Adipocyte (in vitro differentiated cells): ENCODE data around the gene CLCN6.

ENCODE experiments used
- DNase-seq: peaks from one replicate; pipeline ENCODE4 v3.0.0-alpha.2; 2015; ENCODE audit warnings: low read depth
- H3K27me3 ChIP-seq: replicated peaks from 2 replicates; pipeline ENCODE4 v1.7.0; 2013; ENCODE audit warnings: mild to moderate bottlenecking, low read length, moderate library complexity; ENCODE audit not compliant: control insufficient read depth, insufficient read depth
- H3K36me3 ChIP-seq: 2 replicates; pipeline ENCODE4 v1.7.0; 2013; ENCODE audit warnings: low read length, mild to moderate bottlenecking, moderate library complexity; ENCODE audit not compliant: control insufficient read depth, insufficient read depth, severe bottlenecking
- H3K4me1 ChIP-seq: 2 replicates; pipeline ENCODE4 v1.7.0; 2013; ENCODE audit warnings: mild to moderate bottlenecking, low read length, moderate library complexity; ENCODE audit not compliant: control insufficient read depth, insufficient read depth
- H3K4me3 ChIP-seq: 2 replicates; pipeline ENCODE4 v1.7.0; 2013; ENCODE audit warnings: mild to moderate bottlenecking, low read length, moderate library complexity
- H3K9ac ChIP-seq: 2 replicates; pipeline ENCODE4 v1.7.0; 2013; ENCODE audit warnings: mild to moderate bottlenecking, low read length, moderate library complexity
- H3K9me3 ChIP-seq: 2 replicates; pipeline ENCODE4 v1.7.0; 2013; ENCODE audit warnings: mild to moderate bottlenecking, low read length, moderate library complexity; ENCODE audit not compliant: control insufficient read depth

CLCN6 gene

DNA sequence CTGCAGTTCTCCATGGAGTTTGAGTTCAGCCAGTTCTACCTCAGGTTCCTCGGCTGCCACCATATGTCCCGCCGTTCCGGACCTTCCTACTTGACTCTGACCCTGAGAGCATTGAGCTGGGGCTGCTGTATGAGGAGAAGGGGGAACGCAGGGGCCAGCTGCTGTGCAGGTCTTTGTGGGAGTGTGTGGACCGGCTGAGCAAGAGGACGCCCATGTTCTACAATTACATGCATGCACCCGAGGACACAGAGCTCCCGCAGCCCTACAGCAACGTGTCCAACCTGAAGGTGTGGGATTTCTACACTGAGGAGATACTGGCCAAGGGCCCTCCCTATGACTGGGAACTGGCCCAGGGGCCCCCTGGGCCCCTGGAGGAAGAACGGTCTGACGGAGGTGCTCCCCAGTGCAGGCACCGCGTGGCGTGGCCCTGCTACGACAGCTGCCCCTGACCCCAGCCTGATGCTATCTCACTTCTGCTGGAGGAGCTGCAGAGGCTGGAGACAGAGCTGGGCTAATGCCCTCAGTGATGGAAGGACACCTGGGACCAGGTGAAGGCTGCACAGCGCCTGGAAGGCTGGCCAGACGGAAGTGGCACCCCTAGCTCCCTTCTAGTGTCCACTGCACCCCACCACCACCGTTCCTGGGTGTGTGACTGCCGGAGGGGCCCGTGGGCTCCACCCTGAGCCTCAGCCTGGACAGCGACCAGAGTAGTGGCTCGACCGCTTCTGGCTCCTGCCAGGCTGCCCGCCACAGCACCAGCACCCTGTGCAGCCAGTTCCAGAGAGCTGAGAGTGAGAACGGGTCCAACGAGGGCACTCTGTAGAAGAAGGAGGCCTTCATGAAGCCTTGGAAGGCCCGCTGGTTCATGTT lies 73.6 kb downstream of the CLCN6 start:
- Histone ChIP-seq H3K27me3 (peaks cover 70% of the 10 kb centered on the region), H3K4me3 (no peak overlapping the region), H3K4me1 (no peaks in the 10 kb centered on the region), H3K9ac (no peak overlapping the region), H3K9me3 (no peaks in the 10 kb centered on the region), H3K36me3 (no peaks in the 10 kb centered on the region)
- DNase-seq = no peak

DNA sequence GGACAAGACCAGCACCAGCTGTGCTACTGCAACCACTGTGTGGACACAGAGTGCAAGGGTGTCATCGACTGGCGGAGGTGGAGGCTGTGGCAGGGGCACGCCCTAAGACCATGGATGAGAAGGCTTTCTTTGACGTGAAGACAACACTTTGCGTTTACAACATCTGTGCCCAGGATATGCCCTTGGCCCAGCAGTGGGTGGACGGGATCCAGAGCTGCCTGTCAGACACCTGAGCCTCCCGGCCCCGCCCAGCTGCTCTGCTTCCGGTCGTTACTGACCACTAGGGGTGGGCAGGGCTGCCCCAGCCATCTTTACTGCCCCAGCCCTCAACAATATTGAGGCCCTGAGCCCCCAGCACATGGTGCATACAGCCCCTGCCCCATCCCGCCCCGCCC lies 74.2 kb downstream of the CLCN6 start:
- Histone ChIP-seq H3K27me3 (peaks cover 64% of the 10 kb centered on the region), H3K9me3 (no peaks in the 10 kb centered on the region), H3K9ac (no peak overlapping the region), H3K4me1 (no peaks in the 10 kb centered on the region), H3K4me3 (no peak overlapping the region), H3K36me3 (no peaks in the 10 kb centered on the region)
- DNase-seq = no peak

DNA sequence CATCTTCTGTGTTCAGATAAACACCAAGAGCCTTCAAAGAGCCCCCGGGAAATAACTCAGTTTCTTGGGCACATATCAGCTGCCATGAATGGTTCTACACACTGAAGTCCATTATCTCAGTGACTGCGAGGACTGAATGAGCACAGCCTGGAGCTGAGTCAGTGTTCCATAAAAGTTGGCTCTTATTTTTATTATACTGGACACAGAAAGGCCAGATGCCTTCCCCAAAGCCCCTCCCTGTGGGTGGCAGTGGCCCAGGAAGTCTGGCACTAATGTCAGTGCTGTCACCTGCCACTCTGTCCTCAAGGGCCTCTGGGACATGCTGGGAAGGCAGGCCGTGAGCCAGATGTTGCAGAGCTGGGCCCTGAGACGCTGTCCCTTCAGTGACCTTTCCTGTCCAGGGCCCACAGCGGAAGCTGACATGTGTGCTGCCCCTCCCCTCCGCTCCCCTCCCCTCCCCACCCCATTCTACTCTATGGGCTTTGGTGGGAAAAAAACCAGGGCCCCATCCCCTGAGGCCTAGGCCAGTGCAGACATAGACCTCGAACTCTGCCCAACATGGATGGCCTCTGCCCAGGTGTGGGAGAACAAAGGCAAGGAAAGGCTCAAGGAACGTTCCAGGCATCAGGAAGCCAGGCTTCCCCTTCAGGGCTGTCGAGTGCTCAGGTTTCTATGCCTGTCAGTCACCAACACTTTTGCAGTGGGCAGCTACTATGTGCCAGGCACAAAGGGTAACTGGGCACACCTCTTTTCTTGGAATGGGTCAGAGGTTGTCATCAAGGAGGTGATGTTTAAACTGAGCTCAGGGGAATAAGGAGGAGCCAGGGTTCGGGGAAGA lies 75.1 kb downstream of the CLCN6 start:
- Histone ChIP-seq H3K9me3 (no peaks in the 10 kb centered on the region), H3K9ac (no peak overlapping the region), H3K36me3 (no peaks in the 10 kb centered on the region), H3K27me3 (peaks cover 62% of the 10 kb centered on the region), H3K4me1 (no peaks in the 10 kb centered on the region), H3K4me3 (no peak overlapping the region)
- no peak for DNase-seq

DNA sequence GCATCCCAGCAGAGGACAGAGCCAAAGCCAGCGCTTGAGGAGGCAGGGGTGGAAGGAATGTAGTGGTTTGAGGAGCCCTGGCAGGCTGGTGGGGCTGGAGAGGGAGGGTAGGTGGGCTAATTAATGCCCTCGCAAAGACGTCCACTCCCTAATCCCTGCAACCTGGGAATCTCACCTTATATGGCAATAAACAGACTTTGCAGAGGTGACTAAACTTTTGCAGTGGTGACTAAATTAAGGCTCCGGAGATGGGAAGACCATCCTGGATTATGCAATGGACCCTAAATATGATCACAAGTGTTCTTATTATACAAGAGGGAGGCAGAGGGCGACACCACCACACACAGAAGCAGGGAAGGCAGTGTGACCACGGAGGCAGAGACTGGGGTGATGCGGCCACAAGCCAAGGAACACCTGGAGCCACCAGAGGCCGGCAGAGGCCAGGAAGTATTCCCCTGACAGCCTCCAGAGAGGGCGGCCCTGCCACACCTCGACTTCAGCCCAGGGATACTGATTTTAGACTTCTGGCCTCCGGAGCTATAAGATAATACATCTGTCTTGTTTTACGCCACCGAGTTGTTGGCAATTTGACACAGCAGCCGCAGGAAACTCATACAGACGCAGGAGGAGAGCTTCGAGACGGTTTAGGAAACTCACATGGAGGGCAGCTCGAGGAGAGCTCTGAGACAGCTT lies 75.9 kb downstream of the CLCN6 start:
- Histone ChIP-seq H3K4me1 (no peaks in the 10 kb centered on the region), H3K9ac (no peak overlapping the region)
- DNase-seq = no peak

DNA sequence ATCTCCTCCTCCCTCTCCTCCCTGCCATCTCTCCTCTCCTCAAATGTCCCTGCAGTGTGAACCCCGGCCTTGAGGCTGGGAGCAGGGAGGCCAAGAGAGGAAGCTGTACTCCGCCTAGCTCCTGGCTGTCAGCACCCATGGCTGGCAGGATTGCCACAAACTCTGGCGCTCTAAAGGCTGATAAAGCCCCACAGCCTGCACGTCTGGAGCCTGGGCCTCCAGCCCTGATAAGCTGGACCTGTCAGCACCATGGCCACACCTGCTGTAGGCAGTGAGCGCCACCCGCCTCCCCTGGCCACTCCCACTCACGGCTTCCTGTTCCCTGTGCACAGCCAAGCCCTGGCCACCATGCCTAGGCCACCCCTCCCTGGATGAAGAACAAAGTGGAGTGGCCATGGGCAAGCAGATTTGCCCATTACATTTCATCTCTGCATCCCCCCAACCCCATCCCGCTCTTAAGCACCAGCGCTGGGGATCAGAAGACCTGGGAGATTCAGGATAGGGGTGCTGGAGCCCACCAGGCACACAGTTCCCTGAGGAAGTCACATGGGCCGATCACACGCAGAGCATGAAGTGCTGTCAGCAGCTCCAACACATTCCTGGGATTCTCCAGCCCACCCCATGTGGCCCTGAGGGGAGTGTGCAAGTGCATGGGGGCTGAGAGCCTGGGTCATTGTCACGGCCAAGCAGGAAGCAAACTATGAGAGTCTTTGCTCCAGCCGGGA lies 77.0 kb downstream of the CLCN6 start:
- H3K36me3 ChIP-seq = no peaks in the 10 kb centered on the region
- H3K9ac ChIP-seq = no peak overlapping the region
- no peaks in the 10 kb centered on the region for H3K4me1 ChIP-seq
- peaks cover 63% of the 10 kb centered on the region for H3K27me3 ChIP-seq
- H3K9me3 ChIP-seq = no peaks in the 10 kb centered on the region
- no peak overlapping the region for H3K4me3 ChIP-seq
- no peak for DNase-seq

More for the DNA sequence above, 75.9 kb downstream of the CLCN6 start:
- Histone ChIP-seq H3K9me3 (no peaks in the 10 kb centered on the region), H3K36me3 (no peaks in the 10 kb centered on the region), H3K27me3 (peaks cover 63% of the 10 kb centered on the region), H3K4me3 (no peak overlapping the region)

DNA sequence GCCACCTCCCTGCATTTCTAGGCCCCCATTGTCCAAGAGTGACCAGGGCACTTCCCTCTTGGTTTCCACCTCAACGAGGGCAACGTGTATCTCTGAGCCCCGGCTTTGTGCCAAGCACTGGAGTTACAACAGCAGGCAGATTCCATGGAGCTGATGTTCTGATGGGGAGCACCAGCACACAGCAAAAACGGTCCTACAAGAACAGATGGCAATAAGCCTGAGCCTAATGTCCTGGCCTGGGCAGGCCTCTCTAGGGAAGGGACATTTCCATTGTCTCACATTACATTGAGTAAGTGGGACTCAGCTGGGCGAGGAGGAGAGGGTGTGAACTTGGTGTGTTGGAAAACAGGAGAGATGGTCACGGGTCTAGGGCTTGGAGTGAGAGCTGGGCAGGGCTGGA lies 79.9 kb downstream of the CLCN6 start:
- H3K4me1 ChIP-seq = no peaks in the 10 kb centered on the region
- no peak for DNase-seq
- H3K27me3 ChIP-seq = peaks cover 52% of the 10 kb centered on the region
- H3K4me3 ChIP-seq = no peak overlapping the region
- no peaks in the 10 kb centered on the region for H3K36me3 ChIP-seq
- no peaks in the 10 kb centered on the region for H3K9me3 ChIP-seq
- no peak overlapping the region for H3K9ac ChIP-seq

DNA sequence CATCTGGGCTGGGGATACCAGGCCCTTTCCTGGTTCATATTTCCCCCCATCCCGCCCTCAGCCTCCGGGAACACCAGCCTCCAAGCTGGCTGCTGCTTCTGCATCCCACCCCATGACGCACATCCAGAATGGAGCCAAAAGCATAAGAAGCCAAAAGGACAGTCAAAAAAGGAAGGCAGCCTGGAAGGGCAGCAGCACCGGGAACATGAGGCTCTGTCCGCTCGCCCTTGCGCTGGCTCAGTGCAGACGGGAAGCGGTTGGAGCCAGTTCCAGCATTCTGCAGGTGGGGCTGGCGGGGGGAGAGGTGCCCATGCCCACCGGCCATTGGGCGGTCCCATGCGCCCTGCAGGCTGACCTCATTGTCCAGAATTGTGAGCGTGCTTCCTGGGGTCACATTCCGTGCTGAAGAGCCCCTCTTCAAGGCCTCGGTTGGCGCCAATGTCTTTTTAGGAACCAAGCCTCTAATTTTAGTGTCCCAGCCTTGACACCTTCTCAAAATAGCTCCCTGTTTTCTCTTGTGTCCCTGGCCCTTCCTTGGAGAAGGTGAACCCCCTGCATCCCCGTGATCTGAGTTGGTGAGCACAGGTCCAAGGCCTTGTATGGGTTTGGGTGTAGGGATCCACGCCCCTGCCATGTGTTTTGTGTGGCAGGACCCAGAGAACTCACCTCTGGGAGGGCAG lies 81.1 kb downstream of the CLCN6 start:
- H3K4me3 ChIP-seq = no peak overlapping the region
- no peak for DNase-seq
- no peaks in the 10 kb centered on the region for H3K36me3 ChIP-seq
- H3K4me1 ChIP-seq = no peaks in the 10 kb centered on the region
- peaks cover 56% of the 10 kb centered on the region for H3K27me3 ChIP-seq
- no peak overlapping the region for H3K9ac ChIP-seq
- H3K9me3 ChIP-seq = no peaks in the 10 kb centered on the region

DNA sequence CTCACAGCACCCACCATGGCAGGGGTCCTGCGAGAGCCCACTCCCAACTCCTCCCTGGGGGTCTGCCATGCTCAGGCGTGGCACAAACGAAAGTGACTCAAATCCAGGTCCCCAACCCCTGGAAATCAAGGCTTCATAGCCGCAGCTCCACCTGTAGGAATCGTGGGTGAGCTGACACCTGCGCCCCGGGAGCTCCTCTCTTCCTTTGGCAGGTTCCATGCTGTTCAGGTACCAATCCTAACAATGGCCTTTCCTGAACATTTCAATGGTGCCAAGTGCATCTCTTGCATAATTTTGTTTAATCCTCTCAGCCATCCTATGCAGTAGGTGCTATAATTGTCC lies 81.6 kb downstream of the CLCN6 start:
- Histone ChIP-seq H3K9me3 (no peaks in the 10 kb centered on the region), H3K4me3 (no peak overlapping the region), H3K4me1 (no peaks in the 10 kb centered on the region), H3K27me3 (peaks cover 59% of the 10 kb centered on the region), H3K9ac (no peak overlapping the region), H3K36me3 (no peaks in the 10 kb centered on the region)
- DNase-seq = no peak

DNA sequence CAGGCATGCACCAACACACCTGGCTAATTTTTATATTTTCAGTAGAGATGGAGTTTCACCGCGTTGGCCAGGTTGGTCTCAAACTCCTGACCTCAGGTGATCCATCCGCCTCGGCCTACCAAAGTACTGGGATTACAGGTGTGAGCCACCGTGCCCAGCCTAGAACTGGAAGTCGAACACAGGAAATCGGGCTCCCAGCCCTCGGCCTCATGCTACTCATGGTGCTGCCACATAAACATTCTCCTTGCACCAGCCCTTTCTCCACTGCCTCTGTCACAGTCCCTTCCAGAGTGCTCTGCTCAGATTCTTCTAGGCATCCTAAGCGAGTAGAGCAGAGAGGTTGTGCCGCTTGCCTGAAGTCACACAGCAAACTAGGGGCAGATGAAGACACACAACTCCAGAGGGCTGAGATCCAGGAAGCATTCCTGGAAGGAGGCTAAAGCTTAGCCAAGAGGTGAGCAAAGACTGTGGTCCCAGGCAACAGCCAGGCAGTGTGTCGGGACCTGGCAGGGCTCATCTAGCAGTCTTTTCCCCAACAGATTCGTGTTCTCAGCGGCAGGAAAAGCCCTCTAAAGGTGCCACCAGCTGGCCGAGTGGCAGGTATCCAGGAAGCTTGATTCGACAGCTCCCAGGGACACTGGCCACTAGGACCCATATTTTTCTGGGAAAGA lies 82.3 kb downstream of the CLCN6 start:
- no peak for DNase-seq
- peaks cover 58% of the 10 kb centered on the region for H3K27me3 ChIP-seq
- no peaks in the 10 kb centered on the region for H3K36me3 ChIP-seq
- H3K9me3 ChIP-seq = no peaks in the 10 kb centered on the region
- H3K4me3 ChIP-seq = no peak overlapping the region
- H3K9ac ChIP-seq = no peak overlapping the region
- H3K4me1 ChIP-seq = peaks cover 4% of the 10 kb centered on the region

DNA sequence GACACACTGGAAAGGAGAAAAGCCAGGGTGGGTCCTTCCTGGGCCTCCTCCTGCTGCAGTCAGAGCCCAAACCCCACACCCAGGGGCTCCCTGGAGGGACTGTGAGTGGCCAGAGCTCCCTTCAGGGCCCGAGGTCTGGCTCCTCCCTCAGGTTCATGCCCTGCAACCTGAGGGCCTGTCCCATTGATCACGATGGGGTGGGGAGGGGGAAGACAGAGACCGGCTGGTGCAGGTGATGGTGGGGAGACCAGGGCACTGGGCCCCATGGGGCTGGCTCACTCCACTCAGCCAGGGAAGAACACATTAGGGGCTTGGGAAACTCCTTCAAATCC lies 82.9 kb downstream of the CLCN6 start:
- Histone ChIP-seq H3K27me3 (peaks cover 56% of the 10 kb centered on the region), H3K9ac (no peak overlapping the region), H3K4me1 (peaks cover 7% of the 10 kb centered on the region), H3K36me3 (no peaks in the 10 kb centered on the region), H3K4me3 (no peak overlapping the region), H3K9me3 (no peaks in the 10 kb centered on the region)
- no peak for DNase-seq
